Calu3 (cell line): Measurements from ENCODE around the gene MYO1B. TPM values are rescaled to one million over a fixed set of nuclear protein-coding genes. Genes with fewer than 3 reads are reported as not detected.

Experiments
- BruUV-seq: library from RNA; stranded (reverse); fragments of 400-500 nt; replicated peaks from 2 replicates; lab custom pipeline; 2021; lab: Mats Ljungman, UMichigan
- CTCF ChIA-PET: fragments of 300-600 bp; sonication (Branson Sonifier 250); formaldehyde crosslinking; loops from one replicate; lab custom pipeline; 2022; ENCODE audit warnings: antibody characterized with exemption; lab: Charles Lee
- DNase-seq: peaks from one replicate; pipeline ENCODE4 v3.0.0; 2022
- H3K27ac Mint-ChIP-seq: one replicate; pipeline ENCODE4 v1.8.0; 2022; ENCODE audit warnings: mixed read lengths; ENCODE audit not compliant: unreplicated experiment
- H3K27me3 Mint-ChIP-seq: one replicate; pipeline ENCODE4 v1.8.0; 2022; ENCODE audit warnings: mixed read lengths; ENCODE audit not compliant: unreplicated experiment
- H3K36me3 Mint-ChIP-seq: one replicate; pipeline ENCODE4 v1.8.0; 2022; ENCODE audit warnings: mild to moderate bottlenecking, moderate library complexity, mixed read lengths; ENCODE audit not compliant: insufficient read depth, unreplicated experiment
- H3K4me1 Mint-ChIP-seq: one replicate; pipeline ENCODE4 v1.8.0; 2022; ENCODE audit warnings: mild to moderate bottlenecking, low read depth, mixed read lengths; ENCODE audit not compliant: unreplicated experiment
- H3K4me3 Mint-ChIP-seq: one replicate; pipeline ENCODE4 v1.8.0; 2022; ENCODE audit warnings: mild to moderate bottlenecking, low read depth, moderate library complexity, mixed read lengths; ENCODE audit not compliant: unreplicated experiment
- H3K9me3 Mint-ChIP-seq: one replicate; pipeline ENCODE4 v1.8.0; 2022; ENCODE audit warnings: low read depth, mixed read lengths; ENCODE audit not compliant: unreplicated experiment
- CTCF ChIP-seq: fragments of 200-600 bp; IDR thresholded peaks from one replicate; pipeline ENCODE4 v1.8.0; 2022; ENCODE audit warnings: antibody characterized with exemption; ENCODE audit not compliant: unreplicated experiment
- intact Hi-C: fragments of 100-400 bp; cut with micrococcal nuclease; formaldehyde crosslinking; loops from one replicate; pipeline ENCODE4 v1.10.0; 2022; ENCODE audit not compliant: unreplicated experiment
- total RNA-seq: library from RNA; stranded (reverse); gene quantifications from 2 replicates; pipeline ENCODE4 v1.2.3, GENCODE V29; 2022

The MYO1B gene
- total RNA-seq, 1 experiment from 2014 or later = 64.5 TPM

GRCh38 chr2:191272064-191272463 is 26.9 kb downstream of the MYO1B start:
- BruUV-seq = no TSS peak
- H3K9me3 Mint-ChIP-seq = no peaks in the 10 kb centered on the region
- no peaks in the 10 kb centered on the region for H3K36me3 Mint-ChIP-seq
- intact Hi-C loops = no loop called here
- H3K27me3 Mint-ChIP-seq = no peaks in the 10 kb centered on the region
- H3K4me3 Mint-ChIP-seq = no peak overlapping the region
- no peaks in the 10 kb centered on the region for H3K4me1 Mint-ChIP-seq
- CTCF ChIA-PET = no interaction called here
- no peak overlapping the region for H3K27ac Mint-ChIP-seq
- no peak for DNase-seq
- TF ChIP-seq CTCF = no peak

- CTCF ChIA-PET = no interaction called here
- intact Hi-C loops = no loop called here
- H3K4me1 Mint-ChIP-seq = no peaks in the 10 kb centered on the region
- no peaks in the 10 kb centered on the region for H3K9me3 Mint-ChIP-seq
- H3K4me3 Mint-ChIP-seq = no peak overlapping the region
- no peaks in the 10 kb centered on the region for H3K27me3 Mint-ChIP-seq
- no TSS peak for BruUV-seq
- H3K36me3 Mint-ChIP-seq = no peaks in the 10 kb centered on the region
- H3K27ac Mint-ChIP-seq = no peak overlapping the region
- TF ChIP-seq CTCF = no peak
- no peak for DNase-seq
Observed at GRCh38 chr2:191274413-191274815, 29.2 kb downstream of the MYO1B start.

- CTCF ChIA-PET = interaction anchor here (0.6 kb wide), 1 partner anchor 83 kb away, joined by 5 read pairs; no protein-coding TSS in a partner anchor
- Mint-ChIP-seq H3K36me3 (no peaks in the 10 kb centered on the region), H3K27ac (no peak overlapping the region), H3K9me3 (no peaks in the 10 kb centered on the region), H3K27me3 (no peaks in the 10 kb centered on the region), H3K4me1 (no peaks in the 10 kb centered on the region), H3K4me3 (no peak overlapping the region)
- no peak for TF ChIP-seq CTCF
- intact Hi-C loops = no loop called here
- no TSS peak for BruUV-seq
- no peak for DNase-seq
Observed at GRCh38 chr2:191276792-191277465, 31.7 kb downstream of the MYO1B start.

- intact Hi-C loops = no loop called here
- CTCF ChIA-PET = no interaction called here
- no TSS peak for BruUV-seq
- Mint-ChIP-seq H3K27ac (no peak overlapping the region), H3K36me3 (no peaks in the 10 kb centered on the region), H3K4me1 (no peaks in the 10 kb centered on the region), H3K4me3 (no peak overlapping the region), H3K27me3 (no peaks in the 10 kb centered on the region), H3K9me3 (no peaks in the 10 kb centered on the region)
- TF ChIP-seq CTCF = no peak
- no peak for DNase-seq
Observed at GRCh38 chr2:191280290-191280689, 35.1 kb downstream of the MYO1B start.
